ENCODE data around the gene IL13.

- TF ChIP-seq CTCF (optimal IDR thresholded peaks at IDR 0.05 in 1 of 3, IDR thresholded peaks at IDR 0.05 in 1 of 3, conservative IDR thresholded peaks at IDR 0.05 in 1 of 3; ENCODE audit: extremely low read depth in 1 of 3, insufficient read depth in 2 of 3, low read length in 3 of 3) (no peak), EZH2 (IDR thresholded peaks at IDR 0.05; ENCODE audit: low read length) (no peak)
Observed at GRCh38 chr5:132689513-132689912, 31.5 kb downstream of the IL13 start.

Measured in keratinocyte (primary cell).